NCI-H748 treated with DMSO at 0.1 percent for 48 hours (cell line): ENCODE measurements around the gene SPOCK3.
"Not testable (repeated sequence)": the region's sequence is repeated elsewhere in the genome, so short reads cannot be mapped to it uniquely, and the experiment has no call there.

ENCODE experiments used
- DNase-seq: peaks from one replicate; lab custom pipeline; 2025; lab: John Stamatoyannopoulos, UW

The SPOCK3 gene

DNA sequence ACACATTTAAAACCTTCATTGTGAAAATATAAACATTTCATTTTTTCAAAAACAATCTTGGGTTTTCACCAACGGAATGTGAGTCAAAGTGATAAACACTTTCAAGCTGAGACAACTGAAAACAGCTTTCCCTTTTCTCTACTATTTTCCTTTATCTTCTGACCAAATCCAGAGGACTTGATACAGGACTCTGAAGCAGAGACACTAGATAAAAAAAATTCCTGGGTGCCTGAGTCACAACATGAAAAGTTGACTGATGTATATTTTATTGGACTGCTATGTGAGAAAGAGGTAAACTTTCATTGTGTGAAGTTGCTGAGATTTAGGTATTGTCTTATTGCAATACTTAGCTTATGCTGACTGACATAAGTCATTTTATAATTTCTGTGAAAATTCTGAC lies 411.2 kb downstream of the SPOCK3 start:
- no peak for DNase-seq

DNA sequence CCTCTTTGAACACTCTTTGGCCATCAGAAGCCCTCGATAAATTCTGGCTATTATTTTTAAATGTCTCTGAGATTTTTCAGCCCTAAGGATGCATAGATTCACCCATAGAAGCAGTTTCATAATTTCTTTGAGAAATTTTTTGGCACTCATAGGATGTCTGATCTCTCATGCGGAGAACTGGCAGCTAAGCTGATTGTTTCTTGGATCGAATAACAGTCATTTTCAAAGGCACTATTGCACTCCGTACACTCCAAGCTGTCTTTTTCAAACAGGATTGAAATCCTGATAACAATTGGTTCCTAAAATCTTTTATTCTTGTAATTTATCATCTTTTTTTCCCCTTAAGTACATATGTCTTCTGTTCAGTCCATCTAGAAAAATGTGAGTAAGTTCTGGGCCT lies 411.9 kb downstream of the SPOCK3 start:
- no peak for DNase-seq

DNA sequence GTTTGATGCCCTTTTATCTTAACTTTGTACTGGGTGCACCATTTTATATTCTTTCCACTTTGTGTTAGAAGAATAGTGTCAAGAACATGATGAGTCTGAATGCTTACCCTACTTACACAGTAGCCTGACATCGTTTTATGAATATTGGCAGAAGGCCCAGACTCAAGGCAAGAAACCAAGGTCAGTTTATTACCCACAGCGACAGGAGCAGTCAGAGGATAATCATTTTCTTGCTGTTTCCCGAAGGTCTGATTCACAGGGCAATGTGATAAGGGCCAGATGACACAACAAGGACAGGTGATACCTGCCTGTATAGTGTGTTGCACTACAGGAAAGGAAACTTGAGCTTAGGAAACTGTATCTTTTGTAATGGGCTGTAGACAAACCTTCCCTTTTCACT lies 417.4 kb downstream of the SPOCK3 start:
- DNase-seq: no peak

DNA sequence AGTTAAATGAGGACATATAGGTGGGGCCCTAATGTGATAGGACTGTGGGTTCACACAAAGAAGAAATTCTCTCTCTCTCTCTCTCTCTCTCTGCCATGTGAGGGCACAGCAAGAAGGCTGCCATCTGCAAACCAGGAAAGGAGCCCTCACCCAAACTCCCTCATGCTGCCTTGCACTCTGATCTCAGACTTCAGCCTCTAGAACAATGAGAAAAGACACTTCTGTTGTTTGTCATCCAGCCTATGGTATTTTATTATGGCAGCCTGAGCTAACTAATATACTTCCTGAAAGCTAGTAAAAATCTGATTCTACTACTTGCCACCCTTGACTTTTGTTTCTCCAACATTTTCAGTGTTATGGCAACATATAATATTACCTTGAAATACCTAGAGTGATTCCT lies 425.9 kb downstream of the SPOCK3 start:
- DNase-seq: no peak

DNA sequence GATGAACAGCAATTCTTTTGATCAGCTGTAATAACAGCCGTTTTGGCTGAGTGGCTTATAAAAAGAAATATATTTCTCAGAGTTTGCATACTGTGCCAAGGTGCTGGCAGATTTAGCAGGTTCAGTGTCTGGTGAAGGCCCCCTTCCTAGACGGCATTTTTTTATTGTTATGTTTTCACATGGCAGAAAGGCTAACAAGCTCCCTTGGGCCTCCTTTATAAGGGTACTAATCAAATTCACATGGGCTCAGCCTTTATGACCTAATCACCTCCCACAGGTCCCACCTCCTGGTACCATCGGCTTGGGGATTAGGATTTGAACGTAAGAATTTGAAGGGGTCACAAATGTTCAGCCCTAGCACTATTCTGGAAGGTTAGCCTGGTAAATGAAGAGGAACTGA lies 431.9 kb downstream of the SPOCK3 start:
- no peak for DNase-seq

DNA sequence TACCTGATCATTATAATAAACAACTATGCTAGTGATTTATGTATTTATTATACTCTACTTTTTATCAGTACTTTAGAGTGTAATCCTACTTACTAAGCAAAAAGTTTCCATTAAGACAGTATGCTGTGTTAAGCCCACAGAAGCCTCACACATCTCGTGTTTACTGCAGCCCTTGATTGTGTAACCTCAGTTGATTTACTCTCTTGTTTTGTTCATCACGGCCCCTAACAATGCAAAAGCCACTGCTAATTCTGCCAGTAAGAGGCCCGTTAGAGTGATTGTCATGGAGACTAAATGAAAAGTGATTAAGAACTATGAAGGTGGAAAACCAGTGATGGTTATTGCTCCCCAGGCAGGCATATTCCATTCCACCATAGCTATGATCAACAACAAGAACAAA lies 436.2 kb downstream of the SPOCK3 start:
- no peak for DNase-seq

DNA sequence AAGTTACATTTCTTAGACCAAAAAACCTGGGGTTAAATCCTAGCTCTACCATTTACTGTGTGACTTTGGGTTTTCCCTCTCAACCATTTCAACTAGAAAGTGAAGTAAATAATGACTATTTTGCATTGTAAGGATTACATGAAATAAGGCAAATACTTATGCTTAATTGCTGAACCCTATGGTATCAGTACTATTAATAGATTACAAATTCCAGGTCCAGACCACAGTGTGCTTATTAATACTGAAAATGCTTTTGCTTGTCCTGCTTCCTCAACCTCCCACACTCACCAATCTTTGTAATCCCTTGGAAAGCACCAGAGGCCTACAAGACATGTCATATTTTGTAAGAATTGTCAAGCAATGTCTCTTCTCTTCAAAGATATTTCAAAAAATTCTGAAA lies 456.5 kb downstream of the SPOCK3 start:
- no peak for DNase-seq

DNA sequence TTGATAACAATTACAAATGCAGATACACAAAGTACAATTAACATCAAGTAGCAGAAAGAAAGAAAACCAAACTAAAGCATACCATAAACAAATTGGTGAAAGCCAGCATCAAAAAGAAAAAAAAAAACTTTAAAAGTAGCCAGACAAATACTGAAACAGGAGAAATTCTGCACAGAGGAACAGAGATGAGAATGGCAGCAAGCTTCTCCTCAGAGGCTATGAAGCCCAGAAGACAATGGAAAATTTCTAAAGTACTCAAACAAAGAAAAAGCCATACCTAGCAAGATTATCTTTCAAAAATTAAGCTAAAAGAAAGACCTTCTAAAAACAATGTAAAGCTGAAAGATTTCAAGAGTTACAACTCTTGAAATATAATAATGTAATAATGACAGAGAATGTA lies 471.3 kb downstream of the SPOCK3 start:
- DNase-seq: no peak

DNA sequence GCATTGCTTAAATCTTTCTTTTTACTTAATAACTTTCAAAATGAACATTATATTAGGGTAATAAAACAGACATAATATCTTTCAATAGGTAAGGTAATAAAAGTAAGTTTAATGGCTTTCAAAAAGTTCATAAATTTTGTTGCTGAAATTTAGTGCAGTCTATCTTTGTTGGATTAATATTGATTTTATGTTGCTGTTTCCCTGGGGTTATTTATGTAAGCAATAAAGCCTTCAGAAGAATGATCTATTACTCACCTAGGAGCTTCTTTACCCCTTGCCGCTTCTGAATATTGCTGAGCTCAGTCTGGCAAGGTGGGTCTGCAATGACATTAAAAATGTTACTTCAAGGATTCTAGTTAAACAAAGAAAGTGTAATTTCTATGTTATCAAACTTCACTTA lies 492.6 kb downstream of the SPOCK3 start:
- no peak for DNase-seq

DNA sequence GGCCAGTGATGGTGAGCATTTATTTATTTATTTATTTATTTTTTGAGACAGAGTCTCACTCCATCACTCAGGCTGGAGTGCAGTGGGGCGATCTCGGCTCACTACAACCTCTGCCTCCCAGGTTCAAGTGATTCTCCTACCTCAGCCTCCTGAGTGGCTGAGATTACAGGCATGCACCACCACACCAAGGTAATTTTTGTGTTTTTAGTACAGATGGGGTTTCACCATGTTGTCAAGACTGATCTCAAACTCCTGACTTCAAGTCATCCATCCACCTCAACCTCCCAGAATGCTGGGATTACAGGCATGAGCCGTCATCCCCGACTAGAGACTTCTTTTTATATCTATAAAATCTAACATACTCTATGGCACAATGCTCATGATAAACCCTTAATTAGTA lies 495.1 kb downstream of the SPOCK3 start:
- DNase-seq: not testable (repeated sequence)

DNA sequence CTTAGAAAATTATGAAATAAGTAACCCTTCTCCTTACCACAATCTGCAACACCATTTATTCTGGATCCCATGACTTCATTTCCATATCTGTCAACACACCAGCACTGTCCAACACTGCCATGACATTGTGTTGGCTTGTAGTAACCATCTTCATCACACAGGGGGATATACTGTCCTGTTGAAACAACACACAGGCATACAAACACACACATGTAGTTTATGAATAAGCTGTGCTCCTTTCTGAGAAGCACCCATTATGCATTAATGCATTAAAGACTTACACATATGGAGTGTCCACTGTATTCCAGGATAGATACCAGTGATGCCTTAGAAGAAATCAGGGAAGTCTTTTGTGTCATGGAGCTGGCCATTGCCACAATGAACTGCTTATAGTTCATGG lies 496.9 kb downstream of the SPOCK3 start:
- no peak for DNase-seq

DNA sequence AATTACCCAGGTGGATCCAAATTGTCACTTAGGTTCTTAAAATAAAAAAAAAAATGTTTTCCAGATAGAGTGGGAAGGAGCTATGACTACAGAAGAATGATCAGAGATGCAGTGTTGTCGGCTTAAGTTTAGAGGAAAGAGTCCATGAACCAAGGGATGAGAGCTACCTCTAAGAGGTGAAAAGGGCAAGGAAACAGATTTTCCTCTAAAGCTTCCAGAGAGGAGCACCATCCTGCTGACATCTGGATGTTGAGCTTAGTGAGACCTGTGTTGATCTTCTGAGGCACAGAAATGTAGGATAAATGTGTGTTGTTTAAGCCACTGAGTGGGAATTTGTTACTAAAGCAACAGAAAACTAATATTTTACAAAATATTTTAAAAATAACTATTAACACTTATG lies 498.7 kb downstream of the SPOCK3 start:
- no peak for DNase-seq

DNA sequence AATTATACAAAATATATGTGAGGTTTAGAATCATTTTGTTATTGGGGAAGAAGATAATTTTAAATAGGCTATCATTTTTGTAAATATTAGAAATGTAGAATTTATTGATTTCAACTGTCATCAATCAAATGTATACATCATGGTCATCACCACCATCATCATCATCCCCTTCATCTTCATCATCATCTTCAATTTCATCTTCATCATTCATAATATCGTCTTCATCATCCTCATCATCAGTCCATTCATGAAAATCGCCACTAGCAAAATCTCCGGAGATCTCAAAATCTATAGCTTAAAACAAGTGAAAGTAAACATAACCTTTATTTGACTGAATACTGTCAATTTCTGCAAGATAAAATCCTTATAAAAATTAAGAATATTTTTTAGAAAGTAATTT lies 499.5 kb downstream of the SPOCK3 start:
- DNase-seq: no peak

DNA sequence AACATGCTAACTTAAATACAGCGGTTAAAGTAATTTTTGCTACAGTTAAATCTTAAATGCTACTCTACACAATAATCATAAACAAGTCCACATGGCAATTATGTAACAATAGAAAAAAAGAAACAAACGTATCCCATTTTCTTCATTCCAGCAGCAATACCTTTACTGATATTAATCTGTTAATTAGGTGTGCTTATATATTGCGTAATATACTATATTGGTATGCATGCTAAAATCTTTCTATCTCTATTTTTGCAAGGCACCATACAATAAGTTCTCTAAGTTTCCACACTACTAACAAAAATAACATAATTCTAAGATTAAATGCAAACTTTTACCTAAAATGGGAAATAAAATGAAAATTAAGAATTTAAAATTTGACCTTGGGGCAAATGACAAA lies 500.6 kb downstream of the SPOCK3 start:
- DNase-seq: no peak

DNA sequence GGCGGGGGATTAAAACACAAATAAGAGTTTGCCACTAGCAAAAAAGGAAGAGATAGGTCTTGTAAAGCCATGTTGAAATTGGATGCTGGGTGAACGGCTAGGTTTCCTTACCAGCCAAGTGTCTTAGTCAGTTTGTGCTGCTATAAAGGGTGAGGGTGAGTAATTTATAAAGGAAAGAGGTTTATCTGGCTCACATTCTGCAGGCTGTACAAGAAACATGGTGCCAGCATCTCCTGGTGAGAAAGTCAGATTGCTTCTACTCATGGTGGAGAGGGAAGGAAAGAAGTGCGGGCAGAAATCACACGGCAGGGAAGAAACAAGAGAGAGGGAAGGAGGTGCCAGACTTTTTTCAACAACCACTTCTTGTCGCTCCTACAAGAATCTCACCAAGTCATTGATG lies 507.5 kb downstream of the SPOCK3 start:
- no peak for DNase-seq

DNA sequence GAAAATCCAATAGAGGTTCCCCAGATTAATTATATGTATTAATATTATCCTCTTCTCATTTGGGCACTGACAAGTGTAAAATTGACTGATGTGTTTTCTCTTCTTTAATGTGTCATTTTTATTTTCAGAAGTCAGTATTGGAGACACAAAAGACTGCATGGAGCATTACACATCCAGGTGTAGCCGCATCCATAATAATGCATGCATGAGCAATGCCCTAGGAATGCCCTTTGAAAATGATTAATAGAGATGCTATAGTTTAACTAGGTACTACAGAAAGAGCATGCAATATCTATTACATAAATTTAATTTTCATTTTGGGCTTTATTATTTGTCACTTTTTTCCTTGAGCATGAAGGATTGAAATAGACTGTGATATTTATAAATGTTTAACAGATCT lies 509.9 kb downstream of the SPOCK3 start:
- DNase-seq: no peak

DNA sequence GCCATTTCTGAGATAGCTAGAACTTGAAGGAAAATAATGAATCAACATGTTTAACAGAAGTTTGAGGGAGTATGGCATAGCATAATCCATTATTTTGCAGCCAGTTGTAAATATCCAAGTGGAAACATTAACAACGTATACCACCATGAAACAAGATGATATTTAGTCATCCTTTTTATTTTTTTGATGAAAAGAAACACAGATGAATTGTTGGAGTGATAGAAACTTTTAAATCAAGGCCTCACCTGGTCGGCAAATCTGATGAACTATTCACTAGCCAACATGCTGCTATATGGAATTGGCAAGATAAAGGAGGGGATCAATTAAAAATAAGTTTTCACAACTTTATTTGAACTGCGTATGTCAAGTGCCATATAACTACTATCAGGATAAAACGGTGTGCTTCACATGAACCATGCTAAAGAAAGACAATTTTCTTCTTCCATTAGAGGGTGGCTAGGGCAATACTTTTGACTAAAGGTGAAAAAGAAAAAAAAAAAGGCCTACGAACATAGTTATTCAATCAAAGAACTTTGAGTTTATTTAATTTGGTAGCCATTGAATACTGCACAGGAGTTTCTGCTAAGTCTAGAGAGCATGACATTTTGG lies 510.7 kb downstream of the SPOCK3 start:
- no peak for DNase-seq

DNA sequence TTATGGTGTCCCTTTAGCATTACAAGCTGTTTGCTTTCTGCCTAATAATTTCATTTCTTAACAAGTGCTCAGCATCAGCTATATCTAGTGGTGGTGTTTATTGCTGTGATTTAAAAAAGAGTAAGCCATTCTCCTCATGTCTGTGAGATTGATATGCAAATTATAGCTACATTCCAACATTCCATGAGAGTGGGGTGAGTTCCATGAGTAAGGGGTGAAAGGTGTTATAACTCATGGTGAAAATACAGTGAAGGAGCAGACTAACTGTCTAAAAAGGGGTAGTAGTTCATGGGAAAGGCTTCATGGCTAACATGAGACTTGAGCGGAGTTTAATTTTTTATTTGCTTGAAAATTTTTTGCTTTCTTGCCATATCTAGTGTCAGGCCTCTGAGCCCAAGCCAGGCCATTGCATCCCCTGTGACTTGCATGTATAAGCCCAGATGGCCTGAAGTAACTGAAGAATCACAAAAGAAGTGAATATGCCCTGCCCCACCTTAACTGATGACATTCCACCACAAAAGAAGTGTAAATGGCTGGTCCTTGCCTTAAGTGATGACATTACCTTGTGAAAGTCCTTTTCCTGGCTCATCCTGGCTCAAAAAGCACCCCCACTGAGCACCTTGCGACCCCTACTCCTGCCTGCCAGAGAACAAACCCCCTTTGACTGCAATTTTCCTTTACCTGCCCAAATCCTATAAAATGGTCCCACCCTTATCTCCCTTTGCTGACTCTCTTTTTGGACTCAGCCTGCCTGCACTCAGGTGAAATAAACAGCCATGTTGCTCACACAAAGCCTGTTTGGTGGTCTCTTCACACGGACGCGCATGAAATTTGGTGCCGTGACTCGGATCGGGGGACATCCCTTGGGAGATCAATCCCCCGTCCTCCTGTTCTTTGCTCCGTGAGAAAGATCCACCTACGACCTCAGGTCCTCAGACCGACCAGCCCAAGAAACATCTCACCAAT lies 518.3 kb downstream of the SPOCK3 start:
- DNase-seq: not testable (repeated sequence)

DNA sequence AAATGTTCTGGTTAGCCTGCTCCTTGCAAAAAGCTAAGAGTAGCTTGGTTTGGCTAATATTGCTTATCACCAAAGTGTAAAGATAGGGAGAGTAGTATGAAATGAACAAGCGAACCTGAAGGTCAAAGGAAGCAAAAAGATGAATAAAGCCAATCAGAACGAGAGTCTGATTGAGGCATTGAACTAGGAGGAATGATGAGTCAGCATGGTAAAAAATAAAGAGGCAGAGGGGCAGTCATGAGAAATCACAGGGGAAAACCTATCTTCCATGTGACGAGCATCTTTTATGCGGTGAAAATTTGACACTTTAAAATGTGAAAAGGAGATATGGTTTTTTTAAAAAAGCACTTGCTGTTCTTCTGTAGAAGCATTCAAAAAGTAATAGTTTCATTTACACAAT lies 533.7 kb downstream of the SPOCK3 start:
- DNase-seq: no peak

DNA sequence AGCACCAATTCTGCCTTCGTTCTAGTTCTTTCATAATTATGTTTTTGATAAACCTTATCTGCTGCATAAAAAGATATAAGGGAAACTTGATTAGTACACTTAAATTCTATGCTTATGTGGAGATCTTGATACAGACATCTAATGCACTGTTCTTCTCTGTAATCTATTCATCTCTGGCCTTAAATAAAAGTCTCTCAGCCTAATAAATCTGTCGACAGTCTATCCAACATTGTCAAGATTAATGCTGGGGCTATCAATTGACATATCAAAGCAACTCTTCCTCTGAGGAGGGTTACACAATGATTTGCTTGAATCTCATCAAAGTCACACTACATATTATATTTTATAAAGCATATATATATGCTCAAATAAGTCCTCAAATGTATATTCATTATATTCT lies 545.5 kb downstream of the SPOCK3 start:
- no peak for DNase-seq

DNA sequence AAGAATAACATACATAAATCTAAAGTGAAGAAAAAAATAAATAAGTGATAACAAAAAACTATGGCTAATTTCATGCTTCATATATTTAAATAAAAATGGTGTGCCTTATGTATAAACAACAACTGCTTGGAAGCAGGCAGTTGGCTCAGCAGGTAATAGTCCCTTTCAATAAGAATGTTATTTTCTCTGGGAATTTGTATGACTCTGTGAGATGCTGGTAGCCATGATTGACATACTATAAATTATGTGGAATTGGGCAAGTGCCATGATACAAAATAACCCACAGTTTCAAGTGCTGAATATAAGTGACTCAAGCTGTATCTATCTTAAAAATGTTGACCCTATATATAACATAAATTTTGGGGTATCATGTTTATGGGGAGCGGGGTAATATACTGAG lies 546.5 kb downstream of the SPOCK3 start:
- no peak for DNase-seq
